Activated CD8-positive, alpha-beta memory T cell treated with anti-CD3 and anti-CD28 coated beads for 36 hours (primary cell): Measurements from ENCODE around the gene TPRG1L. TPM values are rescaled to one million over a fixed set of nuclear protein-coding genes. Genes with fewer than 3 reads are reported as not detected.

ENCODE experiments used
- CTCF ChIA-PET: fragments of 350-600 bp; sonication (Branson Sonifier 250); formaldehyde crosslinking; loops from one replicate; lab custom pipeline; 2021; ENCODE audit warnings: antibody characterized with exemption; lab: Charles Lee
- POLR2A ChIA-PET: fragments of 350-600 bp; sonication (Branson Sonifier 250); formaldehyde crosslinking; loops from one replicate; lab custom pipeline; 2021; ENCODE audit warnings: antibody characterized with exemption; lab: Charles Lee
- total RNA-seq, 2 experiments: library from RNA; stranded (reverse); gene quantifications; one replicate each; pipeline ENCODE4 v1.2.3, GENCODE V29; 2021

Gene TPRG1L
- total RNA-seq, 2 experiments from 2014 or later, result 14.2 to 15.0 TPM

DNA sequence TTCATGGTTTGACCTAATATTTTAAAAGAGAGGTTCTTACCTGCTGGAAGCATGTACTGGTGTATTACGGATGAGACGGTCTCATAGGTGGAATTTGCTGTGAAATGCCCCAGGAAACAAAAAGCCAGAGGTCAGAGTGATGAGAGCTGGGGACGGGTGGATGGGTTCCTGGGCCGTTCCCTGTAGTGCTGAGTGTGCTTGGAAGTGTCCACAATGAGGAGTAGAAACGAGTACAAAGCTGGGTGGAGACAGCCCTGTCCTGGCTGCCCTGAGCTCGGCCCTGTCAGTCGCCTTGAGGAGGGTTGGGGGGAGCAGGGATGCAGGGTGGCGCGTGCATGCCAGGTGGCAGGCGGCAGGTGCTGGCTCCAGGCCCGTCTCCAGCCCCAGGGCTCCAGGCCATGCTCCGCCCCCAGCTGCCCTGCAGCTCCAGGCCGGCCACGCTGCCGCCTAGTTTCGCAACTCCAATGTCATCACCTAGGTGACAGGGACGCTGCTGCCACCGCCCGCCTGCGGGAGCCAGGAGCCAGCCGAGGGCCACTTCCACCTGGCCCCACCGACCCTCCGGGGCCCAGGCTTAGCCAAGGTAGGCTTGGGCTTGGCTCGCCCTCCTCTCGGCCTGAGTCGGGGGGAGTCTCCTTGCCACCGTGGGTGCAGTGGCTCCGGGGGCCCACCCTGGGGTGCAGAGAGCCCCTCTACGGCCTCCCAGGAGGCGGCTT is 43.9 kb downstream of the TPRG1L start:
- ChIA-PET CTCF (no interaction called here), POLR2A (no interaction called here)

DNA sequence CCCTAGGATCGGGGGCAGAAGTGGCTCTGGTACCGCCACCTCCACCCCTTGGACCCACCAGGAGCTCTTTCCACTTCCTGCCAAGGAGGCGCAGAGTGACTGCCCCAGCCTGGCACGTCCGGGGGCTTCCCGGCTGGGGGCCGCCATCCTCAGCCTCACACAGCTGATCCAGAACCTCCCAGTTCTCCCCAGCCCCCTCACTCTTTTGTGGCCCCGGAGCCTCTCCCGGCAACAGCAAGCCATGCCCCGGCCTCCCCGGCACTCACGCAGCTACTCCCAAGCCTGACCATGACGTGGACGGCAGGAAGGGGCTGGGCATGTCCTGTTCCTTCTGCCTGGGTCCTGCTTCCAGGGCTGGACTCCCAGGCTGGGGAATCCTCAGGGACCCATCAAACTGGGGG is 44.6 kb downstream of the TPRG1L start:
- ChIA-PET CTCF (no interaction called here), POLR2A (no interaction called here)

DNA sequence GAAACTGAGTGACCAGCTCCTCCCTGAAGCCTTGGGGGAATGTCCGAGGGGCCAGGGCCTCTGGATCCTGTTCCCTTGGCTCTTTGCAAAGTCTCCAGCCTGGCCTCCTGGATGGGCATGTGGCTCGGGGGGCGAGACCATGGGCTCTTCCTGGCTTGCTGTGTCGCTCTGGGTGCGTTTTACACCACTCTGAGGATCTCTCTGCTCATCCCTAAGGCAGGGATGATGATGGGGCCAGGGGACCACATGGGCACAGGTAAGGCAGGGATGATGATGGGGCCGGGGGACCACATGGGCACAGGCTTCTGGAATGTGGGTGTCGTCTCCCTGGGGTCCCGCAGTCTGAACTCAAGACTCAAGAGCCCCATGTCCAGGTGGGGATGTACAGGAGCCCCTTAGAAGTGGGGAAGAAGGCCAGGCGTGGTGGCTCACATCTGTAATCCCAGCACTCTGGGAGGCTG is 45.2 kb downstream of the TPRG1L start:
- CTCF ChIA-PET, result no interaction called here
- POLR2A ChIA-PET, result no interaction called here

DNA sequence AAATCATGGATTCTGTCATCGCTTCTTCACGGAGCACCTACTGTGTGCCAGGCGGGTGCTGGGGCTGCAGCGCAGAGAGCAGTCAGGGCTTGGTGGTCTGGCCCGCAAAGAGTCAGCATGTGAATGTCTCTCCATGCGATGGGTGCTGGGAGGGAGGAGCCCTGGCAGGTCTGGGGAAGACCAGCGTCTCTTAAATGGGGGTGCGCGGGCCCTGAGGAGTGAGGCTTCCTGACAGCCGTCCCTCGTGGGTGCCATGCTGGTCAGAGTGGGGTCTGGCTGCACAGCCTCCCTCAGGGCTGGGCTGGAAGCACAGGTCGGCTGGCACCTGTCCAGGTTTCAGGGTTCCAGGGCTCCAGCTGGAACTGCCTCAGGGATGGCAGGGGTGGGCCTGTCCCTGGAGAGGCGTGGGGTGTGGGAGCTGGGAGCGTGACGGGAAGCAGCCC is 46.0 kb downstream of the TPRG1L start:
- ChIA-PET CTCF (no interaction called here), POLR2A (interaction anchor here (0.5 kb wide), 1 partner anchor 69 kb away, joined by 3 read pairs; no protein-coding TSS in a partner anchor)

DNA sequence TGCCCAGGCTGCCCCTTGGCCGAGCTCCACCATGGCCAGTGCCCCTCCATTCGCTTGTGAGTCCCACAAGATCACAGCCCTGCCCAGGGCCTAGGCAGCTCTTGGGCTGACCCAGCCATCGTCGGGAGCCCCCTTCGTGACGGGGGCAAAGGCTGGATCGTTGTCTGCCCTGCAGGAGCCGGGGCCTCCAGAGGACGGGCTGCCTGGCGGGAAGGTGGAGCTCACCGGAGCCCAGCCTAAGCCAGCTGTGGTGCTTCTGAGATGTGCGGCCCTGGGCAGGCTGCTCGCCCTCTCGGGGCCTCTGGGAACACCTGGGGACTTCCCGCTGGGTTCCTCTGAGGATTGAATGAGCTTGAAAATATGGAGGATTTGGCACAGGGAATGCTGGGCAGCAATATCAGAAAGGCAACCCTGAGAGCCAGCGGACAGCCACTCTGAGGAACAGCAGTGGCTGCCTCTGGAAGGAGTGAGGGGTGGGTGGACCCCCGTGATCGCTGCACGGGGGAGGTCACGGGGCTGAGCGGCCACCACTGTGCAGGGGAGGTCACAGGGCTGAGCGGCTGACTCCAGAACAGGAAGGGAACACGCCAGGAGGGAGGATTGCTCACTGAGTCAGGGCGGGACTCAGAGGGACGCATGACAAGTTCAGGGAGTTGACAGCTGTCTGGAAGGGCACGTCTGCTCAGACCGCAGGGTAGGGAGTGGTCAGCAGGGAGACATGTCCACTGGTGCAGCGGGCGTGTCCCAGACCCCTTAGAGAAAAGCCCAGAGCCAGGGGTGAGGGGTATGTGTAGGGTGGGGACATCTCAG is 46.8 kb downstream of the TPRG1L start:
- CTCF ChIA-PET, result no interaction called here
- POLR2A ChIA-PET, result interaction anchor here (0.5 kb wide), 1 partner anchor 68 kb away, joined by 3 read pairs; no protein-coding TSS in a partner anchor

DNA sequence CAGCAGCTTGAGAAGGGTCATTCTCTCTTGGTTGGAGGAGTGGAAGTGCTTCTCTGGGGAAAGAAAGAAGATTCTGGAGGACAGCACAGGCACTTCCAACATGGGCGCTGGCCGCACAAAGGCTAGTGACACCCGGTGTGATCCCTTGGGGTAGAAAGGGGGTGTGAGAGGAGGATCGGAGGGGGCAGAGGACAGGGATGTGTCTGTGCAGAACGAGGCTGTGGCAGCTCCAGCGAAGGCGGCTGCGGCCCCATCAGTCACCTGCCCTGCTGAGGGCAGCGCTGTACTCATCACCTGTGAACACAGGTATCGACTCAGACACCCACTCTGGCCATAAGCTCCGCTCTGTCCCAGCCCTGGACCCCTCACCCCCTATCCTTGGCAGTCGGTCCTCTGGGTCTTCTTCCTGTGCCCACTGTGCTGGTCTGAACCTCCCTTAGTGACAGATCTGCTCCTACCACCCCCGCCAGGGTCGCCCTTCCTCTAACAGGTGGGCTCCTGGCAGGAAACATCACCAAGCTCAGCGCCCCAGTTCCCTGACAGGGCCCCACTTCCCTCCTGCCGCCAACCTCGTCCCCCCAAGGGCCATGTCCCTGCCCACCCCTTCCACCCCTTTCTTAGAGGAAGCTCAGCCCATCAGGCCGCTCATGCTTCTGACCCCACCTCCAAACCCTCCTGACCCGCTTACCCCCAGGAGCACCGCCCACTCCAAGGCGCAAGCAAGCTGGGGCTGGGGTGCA is 47.6 kb downstream of the TPRG1L start:
- POLR2A ChIA-PET, result no interaction called here
- CTCF ChIA-PET, result no interaction called here

DNA sequence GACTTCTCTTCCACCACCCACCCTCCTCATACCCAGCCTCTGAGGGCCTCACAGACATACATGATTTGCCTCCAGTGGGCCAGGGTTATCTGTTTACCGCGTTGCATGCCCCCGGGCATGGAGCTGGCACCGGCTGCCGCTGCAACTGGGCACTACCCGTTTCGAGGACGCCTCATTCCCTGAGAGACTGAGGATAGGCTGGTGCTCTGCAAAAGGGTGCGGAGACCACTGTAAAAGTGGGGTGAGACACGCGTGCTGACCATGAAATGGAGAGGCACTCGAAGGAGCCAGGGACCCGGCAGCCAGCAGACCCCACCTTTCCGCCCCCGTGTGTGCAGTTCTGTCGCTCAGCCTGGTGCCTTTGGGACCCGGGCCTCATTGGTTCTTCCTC is 48.2 kb downstream of the TPRG1L start:
- ChIA-PET POLR2A (no interaction called here), CTCF (no interaction called here)

DNA sequence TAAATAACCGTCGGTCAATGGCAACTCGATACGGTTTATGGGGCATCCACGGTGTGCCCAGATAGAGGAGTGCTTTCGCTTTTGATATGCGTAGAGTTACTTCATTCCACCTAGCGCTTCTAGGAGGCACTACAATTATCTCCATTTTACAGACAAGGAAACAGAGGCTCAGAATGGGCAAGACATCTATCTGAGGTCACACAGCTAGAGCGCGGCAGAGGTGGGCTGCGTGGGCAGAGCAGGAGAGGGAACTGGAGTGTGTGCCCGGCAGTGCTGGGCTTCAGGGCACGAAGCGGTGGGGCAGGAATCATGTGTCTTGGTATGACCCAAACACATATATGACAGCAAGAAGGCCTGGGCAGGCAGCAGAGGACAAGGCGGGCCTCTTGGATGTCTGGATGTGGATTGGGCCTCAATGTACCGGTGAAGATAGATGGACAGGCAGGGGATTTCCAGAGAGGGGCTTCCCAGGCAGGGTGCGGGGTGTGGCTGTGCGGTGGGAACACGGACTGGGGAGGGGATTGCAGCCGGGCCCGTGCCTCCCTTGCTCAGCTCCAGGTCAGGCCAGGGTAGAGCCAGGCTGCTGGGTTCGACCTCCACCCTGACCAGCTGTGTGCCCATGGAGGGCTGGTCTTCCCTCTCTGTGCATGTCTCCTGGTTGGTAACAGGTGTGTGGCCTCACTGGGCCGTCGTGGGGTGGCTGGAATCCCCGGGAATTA is 48.7 kb downstream of the TPRG1L start:
- CTCF ChIA-PET, result no interaction called here

DNA sequence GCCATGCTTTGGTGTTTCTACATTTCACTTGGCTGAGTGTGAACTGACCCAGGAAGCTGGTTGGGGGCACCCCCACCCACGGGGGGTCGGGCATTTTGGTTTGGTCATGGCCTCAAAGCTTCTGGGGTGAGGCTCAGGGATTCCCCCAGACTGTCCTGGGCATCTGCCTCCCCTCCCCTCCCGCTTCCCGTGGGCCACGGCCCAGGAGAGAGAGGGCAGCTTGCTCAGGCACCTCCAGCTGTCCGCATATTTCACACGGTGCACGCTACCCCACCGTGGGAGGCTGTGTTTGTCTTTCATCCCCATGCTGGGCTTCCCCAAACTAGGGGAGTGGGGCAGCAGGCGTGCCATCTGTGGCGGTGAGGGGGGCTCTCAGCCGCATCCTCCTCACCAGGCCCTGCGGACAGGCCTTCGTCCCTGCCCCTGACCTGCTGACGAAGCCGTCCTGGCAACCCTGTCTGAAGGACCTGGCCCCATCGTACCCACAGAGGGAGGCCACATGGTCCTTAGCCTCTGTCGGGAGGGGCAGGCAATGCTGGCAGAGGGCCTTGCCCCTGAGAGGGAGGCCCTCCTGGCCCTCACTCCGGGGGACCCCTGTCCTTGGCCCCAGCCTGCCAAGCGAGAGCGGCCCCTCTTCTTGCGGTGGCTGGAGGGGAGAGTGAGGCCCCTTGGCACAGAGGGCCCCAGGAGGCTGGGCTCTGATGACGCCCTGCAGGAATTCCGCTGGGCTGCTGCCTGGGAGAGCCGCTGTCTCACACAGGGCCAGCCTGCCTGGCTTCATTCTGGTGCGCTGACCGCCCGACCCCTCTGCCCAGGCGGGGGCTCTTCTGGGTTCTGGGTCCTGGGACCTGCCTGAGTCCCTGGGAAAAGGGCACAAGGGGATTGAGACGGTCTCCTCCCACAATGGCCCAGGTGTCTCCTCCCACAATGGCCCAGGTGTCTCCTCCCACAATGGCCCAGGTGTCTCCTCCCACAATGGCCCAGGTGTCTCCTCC is 49.6 kb downstream of the TPRG1L start:
- CTCF ChIA-PET, result no interaction called here
- POLR2A ChIA-PET, result no interaction called here

More for the DNA sequence above, 48.7 kb downstream of the TPRG1L start:
- POLR2A ChIA-PET, result no interaction called here

DNA sequence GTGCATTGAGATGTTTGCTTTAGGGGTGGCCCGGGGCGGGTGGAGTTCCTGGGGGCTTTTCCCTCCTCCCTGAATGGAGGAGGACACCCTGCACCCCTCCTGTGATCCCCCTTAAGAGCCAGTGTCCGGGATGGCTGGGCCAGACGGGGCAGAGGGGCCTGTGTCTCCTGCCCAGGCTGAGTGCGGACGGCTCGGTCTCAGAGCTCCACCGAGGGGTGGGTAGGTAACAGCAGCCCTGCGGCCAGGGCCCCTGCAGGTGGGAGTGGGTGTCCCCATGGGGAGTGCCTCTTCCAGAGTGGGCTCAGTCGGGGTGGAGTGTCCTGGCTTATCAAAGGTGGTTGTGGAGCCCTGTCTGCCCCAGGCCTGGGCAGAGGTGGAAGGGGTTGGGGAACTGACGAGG is 50.6 kb downstream of the TPRG1L start:
- CTCF ChIA-PET, result no interaction called here
- POLR2A ChIA-PET, result no interaction called here

DNA sequence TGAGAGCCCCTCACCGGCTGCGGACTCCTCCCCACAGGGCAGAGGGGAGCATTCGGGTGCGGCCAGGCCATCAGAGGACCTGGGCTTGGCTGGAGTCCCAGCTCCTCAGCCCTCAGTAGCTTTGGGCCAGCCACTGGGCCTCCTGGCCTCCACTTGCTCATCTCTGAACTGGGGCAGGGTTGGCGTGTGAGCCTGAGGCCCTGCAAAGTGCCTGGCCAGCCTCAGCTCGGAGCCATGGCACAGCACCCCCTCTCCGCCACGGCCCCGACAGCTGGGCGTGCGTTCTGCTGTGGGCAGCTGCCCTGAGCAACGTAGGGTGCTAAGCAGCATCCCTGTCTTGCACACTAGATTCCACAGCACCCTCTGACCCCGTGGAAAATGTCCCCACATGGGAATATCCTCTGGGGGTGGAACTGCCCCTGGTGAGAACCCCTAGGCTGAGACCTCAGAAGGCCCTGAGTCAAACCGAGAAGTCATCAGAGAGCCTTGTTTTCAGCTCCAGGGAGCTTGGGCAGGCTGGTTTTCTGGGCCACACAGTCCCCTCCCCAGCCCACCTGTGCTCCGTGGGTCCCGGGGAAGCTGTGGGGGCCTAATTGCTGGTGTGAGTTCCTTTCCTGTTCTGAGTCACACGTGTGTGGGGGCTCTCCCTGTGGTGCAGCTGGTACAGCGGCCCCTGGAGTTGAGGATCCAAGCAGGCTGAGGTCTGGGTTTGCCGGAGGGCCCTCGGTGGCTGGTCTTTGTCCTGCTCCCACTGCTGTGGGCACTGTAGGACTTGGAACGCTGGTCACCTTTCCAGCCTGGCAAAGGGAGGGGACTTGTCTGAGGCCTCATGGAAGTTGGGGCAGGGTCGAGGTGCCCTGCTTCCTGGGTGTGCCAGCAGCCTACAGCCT is 52.0 kb downstream of the TPRG1L start:
- ChIA-PET CTCF (interaction anchor here (0.6 kb wide), 1 partner anchor 10 kb away, joined by 3 read pairs; no protein-coding TSS in a partner anchor), POLR2A (no interaction called here)

GRCh38 chr1:3677484-3677883 is 52.7 kb downstream of the TPRG1L start:
- CTCF ChIA-PET, result no interaction called here
- POLR2A ChIA-PET, result no interaction called here

GRCh38 chr1:3678361-3679097 is 53.7 kb downstream of the TPRG1L start:
- CTCF ChIA-PET, result no interaction called here
- POLR2A ChIA-PET, result no interaction called here

DNA sequence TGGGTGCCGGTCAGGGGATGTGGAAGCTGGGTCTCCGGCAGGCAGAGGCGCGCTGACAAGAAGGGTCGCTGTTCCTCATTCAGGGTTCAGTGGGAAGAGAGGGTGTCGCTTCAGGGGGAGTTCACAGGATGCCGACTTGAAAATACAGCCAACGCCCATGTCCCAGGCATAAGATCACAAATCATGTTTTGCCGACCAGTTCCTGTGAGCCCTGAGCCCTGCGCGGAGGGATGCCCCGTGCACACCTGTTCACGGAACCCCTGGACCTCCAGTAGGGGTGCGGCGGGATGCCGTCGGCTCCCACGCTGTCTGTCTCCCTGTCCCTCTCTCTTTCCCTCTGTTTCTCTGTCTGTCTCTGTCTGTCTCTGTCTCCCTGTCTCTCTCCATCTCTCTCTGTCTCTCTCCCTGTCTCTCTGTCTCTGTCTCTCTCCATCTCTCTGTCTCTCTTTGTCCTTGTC is 54.3 kb downstream of the TPRG1L start:
- ChIA-PET CTCF (no interaction called here), POLR2A (no interaction called here)
